HCT116 (cell line): ENCODE measurements around the gene AARSD1. TPM values are rescaled to one million over a fixed set of nuclear protein-coding genes. Genes with fewer than 3 reads are reported as not detected.

Experiments used
- ATAC-seq: fragments of 200-7000 bp; cut with Tn5 transposase; 2 replicates; pipeline ENCODE4 v1.9.1; 2020; ENCODE audit warnings: mild to moderate bottlenecking, moderate library complexity
- BruUV-seq: library from RNA; stranded (reverse); fragments of 400-500 nt; replicated peaks from 2 replicates; lab custom pipeline; 2021; lab: Mats Ljungman, UMichigan
- CTCF ChIA-PET: fragments of 300-600 bp; sonication (Branson Sonifier 250); formaldehyde crosslinking; loops from one replicate; lab custom pipeline; 2021; ENCODE audit warnings: antibody characterized with exemption; lab: Charles Lee
- POLR2A ChIA-PET: fragments of 300-600, 350-600 bp; sonication (Branson Sonifier 250); formaldehyde crosslinking; loops from one replicate; lab custom pipeline; 2021; ENCODE audit warnings: antibody characterized with exemption; lab: Charles Lee
- RAD21 ChIA-PET, 2 experiments: fragments of 300-600 bp; sonication (Branson Sonifier 250); formaldehyde crosslinking; loops; one replicate each; lab custom pipeline; 2023; ENCODE audit warnings: low total read pairs in 2 of 2; ENCODE audit not compliant: uncharacterized antibody in 2 of 2, unreplicated experiment in 2 of 2, low non-redundant PET in 1 of 2; lab: Charles Lee
- DNase-seq: peaks from one replicate; pipeline ENCODE4 v3.0.0-alpha.2; 2010; ENCODE audit warnings: low read depth, low spot score
- H2AFZ ChIP-seq: fragments of 200-600 bp; shearing (Covaris generic), sonication (generic); 2 replicates; pipeline ENCODE4 v1.6.1; 2017; ENCODE audit warnings: low read depth, mixed run types, mixed read lengths, antibody characterized with exemption, low read length; ENCODE audit not compliant: poor library complexity, severe bottlenecking
- H3K27ac ChIP-seq: 2 replicates; pipeline ENCODE4 v1.5.1; 2012; ENCODE audit warnings: low read depth, low read length
- H3K27me3 ChIP-seq: fragments of 200-600 bp; sonication (generic); 2 replicates; pipeline ENCODE4 v1.6.1; 2016; ENCODE audit warnings: mixed run types, low read length, mixed read lengths; ENCODE audit not compliant: insufficient read depth
- H3K36me3 ChIP-seq, 2 experiments: fragments of 200-500 bp in 1 of 2; fragments of 200-600 bp in 1 of 2; sonication (Bioruptor generic) in 1 of 2; sonication (generic) in 1 of 2; 2 replicates each; pipeline versions ENCODE4 v1.5.1 to v1.6.1; 2014 to 2016; ENCODE audit warnings: low read length in 2 of 2, inconsistent platforms in 1 of 2, mixed read lengths in 1 of 2, mixed run types in 1 of 2; ENCODE audit not compliant: insufficient read depth in 2 of 2, control insufficient read depth in 1 of 2
- H3K4me1 ChIP-seq, 2 experiments: fragments of 200-600 bp in 1 of 2; sonication (generic) in 1 of 2; 2 replicates each; pipeline versions ENCODE4 v1.5.1 to v1.6.1; 2012 to 2017; ENCODE audit warnings: low read length in 2 of 2, inconsistent platforms in 1 of 2, mild to moderate bottlenecking in 1 of 2, mixed read lengths in 1 of 2, mixed run types in 1 of 2, moderate library complexity in 1 of 2; ENCODE audit not compliant: insufficient read depth in 2 of 2, control insufficient read depth in 1 of 2
- H3K4me2 ChIP-seq: fragments of 200-600 bp; sonication (generic); 2 replicates; pipeline ENCODE4 v1.6.1; 2017; ENCODE audit warnings: mixed run types, low read length, mixed read lengths
- H3K4me3 ChIP-seq, 2 experiments: fragments of 200-600 bp in 1 of 2; sonication (generic) in 1 of 2; replicated peaks in 1 of 2; 2 replicates each; pipeline ENCODE4 v1.5.1; 2011 to 2016; ENCODE audit warnings: low read length in 2 of 2, control low read depth in 1 of 2, low read depth in 1 of 2, mild to moderate bottlenecking in 1 of 2, mixed read lengths in 1 of 2, mixed run types in 1 of 2
- H3K79me2 ChIP-seq: fragments of 200-600 bp; sonication (generic); 2 replicates; pipeline ENCODE4 v1.6.1; 2017; ENCODE audit warnings: mild to moderate bottlenecking, mixed run types, low read length, moderate library complexity, mixed read lengths; ENCODE audit not compliant: insufficient read depth
- H3K9ac ChIP-seq: fragments of 200-600 bp; sonication (generic); 2 replicates; pipeline ENCODE4 v1.6.1; 2016; ENCODE audit warnings: low read length, mixed read lengths
- H3K9me2 ChIP-seq: fragments of 200-600 bp; sonication (generic), shearing (Covaris generic); 2 replicates; pipeline ENCODE4 v1.6.1; 2017; ENCODE audit warnings: mixed run types, mild to moderate bottlenecking, moderate library complexity; ENCODE audit not compliant: insufficient read depth
- H3K9me3 ChIP-seq, 2 experiments: fragments of 200-500 bp in 1 of 2; fragments of 200-600 bp in 1 of 2; sonication (Bioruptor generic) in 1 of 2; sonication (generic) in 1 of 2; 2 replicates each; pipeline ENCODE4 v1.6.1; 2014 to 2017; ENCODE audit warnings: low read length in 2 of 2, mixed read lengths in 2 of 2, inconsistent platforms in 1 of 2, low read depth in 1 of 2, mild to moderate bottlenecking in 1 of 2, mixed run types in 1 of 2, moderate library complexity in 1 of 2; ENCODE audit not compliant: control insufficient read depth in 1 of 2, insufficient read depth in 1 of 2
- H4K20me1 ChIP-seq: fragments of 200-600 bp; sonication (generic), shearing (Covaris generic); 2 replicates; pipeline ENCODE4 v1.6.1; 2017; ENCODE audit warnings: mixed run types, mild to moderate bottlenecking, moderate library complexity; ENCODE audit not compliant: insufficient read depth
- CEBPB ChIP-seq: IDR thresholded peaks from 2 replicates; pipeline ENCODE4 v1.6.1; 2012; ENCODE audit warnings: low read depth
- ELF1 ChIP-seq: IDR thresholded peaks from 2 replicates; pipeline ENCODE4 v1.6.1; 2012; ENCODE audit warnings: low read depth, borderline replicate concordance
- POLR2AphosphoS5 ChIP-seq: IDR thresholded peaks from 2 replicates; pipeline ENCODE4 v1.6.1; 2011; ENCODE audit warnings: mild to moderate bottlenecking, low read depth, low read length, moderate library complexity
- RAD21 ChIP-seq: IDR thresholded peaks from 2 replicates; pipeline ENCODE4 v1.6.1; 2012; ENCODE audit warnings: low read depth, mild to moderate bottlenecking
- YY1 ChIP-seq: IDR thresholded peaks from 2 replicates; pipeline ENCODE4 v1.6.1; 2011; ENCODE audit warnings: low read length, low read depth, moderate library complexity, mild to moderate bottlenecking; ENCODE audit not compliant: insufficient replicate concordance; ENCODE audit errors: extremely low read depth
- ZFX ChIP-seq: fragments of 450-650 bp; IDR thresholded peaks from 2 replicates; pipeline ENCODE4 v1.6.1; 2017
- intact Hi-C: fragments of 100-400 bp; cut with micrococcal nuclease; formaldehyde crosslinking; loops from 2 replicates; pipeline ENCODE4 v1.10.0; 2022
- total RNA-seq: library from RNA; stranded (reverse); gene quantifications from one replicate; pipeline ENCODE4 v1.2.1, GENCODE V29; 2021; ENCODE audit not compliant: unreplicated experiment
- TF ChIP-seq, protein P1 (sequence below): IDR thresholded peaks from 2 replicates; pipeline ENCODE4 v1.6.1; 2011; ENCODE audit warnings: mild to moderate bottlenecking, low read length, moderate library complexity; ENCODE audit not compliant: insufficient replicate concordance; ENCODE audit errors: extremely low read depth
- TF ChIP-seq, protein P2 (sequence below), 3 experiments: fragments of 200-600 bp in 1 of 3; sonication (generic) in 1 of 3; IDR thresholded peaks in 2 of 3; conservative IDR thresholded peaks in 1 of 3; 2 replicates each; pipeline ENCODE4 v1.5.1; 2012 to 2017; ENCODE audit warnings: low read depth in 2 of 3, low read length in 2 of 3, antibody characterized with exemption in 1 of 3, borderline replicate concordance in 1 of 3, control low read depth in 1 of 3, mild to moderate bottlenecking in 1 of 3, mixed read lengths in 1 of 3, mixed run types in 1 of 3, moderate library complexity in 1 of 3; ENCODE audit not compliant: insufficient read depth in 1 of 3

AARSD1 gene
- total RNA-seq, 1 experiment from 2014 or later = 65.9 TPM

DNA sequence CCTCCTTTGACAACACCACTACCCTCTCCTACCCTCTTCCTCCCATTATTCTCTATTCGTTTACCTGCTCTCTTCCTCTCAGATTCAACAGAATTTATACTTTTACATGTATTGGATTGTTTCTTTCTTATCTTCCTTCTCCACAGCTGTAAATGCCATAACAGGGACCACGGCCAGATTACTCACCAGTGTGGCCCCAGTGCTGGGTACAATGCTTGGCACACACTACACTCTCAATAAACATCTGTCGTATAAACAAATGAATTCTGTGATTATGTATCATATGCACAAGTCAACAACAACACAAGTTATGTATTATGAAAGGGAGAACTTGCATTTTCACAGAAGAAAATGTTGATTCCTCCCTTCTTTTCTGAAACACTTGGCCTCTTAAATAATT lies 20.0 kb downstream of the AARSD1 start:
- intact Hi-C loops = no loop called here
- H3K36me3 ChIP-seq = no peaks in the 10 kb centered on the region
- no peak overlapping the region for H3K4me2 ChIP-seq
- no peaks in the 10 kb centered on the region for H4K20me1 ChIP-seq
- CTCF ChIA-PET = no interaction called here
- H2AFZ ChIP-seq = no peak overlapping the region
- H3K27me3 ChIP-seq = no peaks in the 10 kb centered on the region; the same call in 1 of the 2 replicates
- no peaks in the 10 kb centered on the region for H3K9me3 ChIP-seq
- H3K9ac ChIP-seq = no peak overlapping the region
- H3K4me1 ChIP-seq = no peaks in the 10 kb centered on the region; a peak in 1 of 4 replicates
- no TSS peak for BruUV-seq
- DNase-seq (no peak), ATAC-seq (no peak)
- TF ChIP-seq ELF1 (no peak), ZFX (no peak), CEBPB (no peak)
- H3K9me2 ChIP-seq = no peaks in the 10 kb centered on the region
- H3K27ac ChIP-seq = no peak overlapping the region
- H3K4me3 ChIP-seq = no peak overlapping the region
- no peaks in the 10 kb centered on the region for H3K79me2 ChIP-seq
- POLR2A ChIA-PET = no interaction called here
- RAD21 ChIA-PET = no interaction called here

DNA sequence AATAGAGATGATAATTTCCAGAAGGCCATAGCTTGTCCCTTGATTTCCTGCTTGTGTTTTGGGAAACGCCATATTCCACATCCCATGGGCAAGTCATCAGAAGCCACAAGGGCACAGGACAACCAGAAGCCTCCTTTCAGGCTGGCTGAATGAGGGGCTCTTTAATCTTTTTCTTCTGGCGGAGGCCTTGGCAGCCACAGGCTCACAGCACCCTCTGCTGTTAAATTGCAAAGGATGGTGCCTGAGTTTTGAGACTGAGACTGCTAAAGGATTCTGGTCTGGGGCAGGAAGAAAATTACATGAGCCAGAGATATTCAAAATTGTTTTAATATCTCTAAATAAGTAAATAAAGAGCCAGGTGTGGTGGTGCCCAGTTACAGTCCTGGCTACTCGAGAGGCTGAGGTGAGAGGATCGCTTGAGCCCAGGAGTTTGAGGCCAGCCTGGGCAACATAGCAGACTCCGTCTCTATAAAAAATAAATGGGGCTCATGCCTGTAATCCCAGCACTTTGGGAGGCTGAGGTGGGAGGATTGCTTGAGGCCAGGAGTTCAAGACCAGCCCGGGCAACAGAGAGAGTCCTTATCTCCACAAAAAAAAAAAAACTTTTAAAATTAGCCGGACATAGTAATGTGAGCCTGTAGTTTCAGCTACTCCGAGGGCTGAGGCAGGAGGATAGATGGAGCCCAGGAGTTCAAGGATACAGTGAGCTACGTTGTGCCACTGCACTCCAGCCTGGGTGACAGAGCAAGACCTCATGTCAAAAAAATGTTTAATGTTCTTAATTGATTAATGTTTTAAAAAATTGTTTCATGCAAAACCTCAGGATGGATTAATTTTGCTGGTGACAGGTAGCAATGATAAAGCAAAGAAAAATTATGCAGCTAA lies 26.3 kb downstream of the AARSD1 start:
- no TSS peak for BruUV-seq

More for the DNA sequence above, 26.3 kb downstream of the AARSD1 start:
- H3K4me3 ChIP-seq = no peak overlapping the region
- H3K4me1 ChIP-seq = no peaks in the 10 kb centered on the region; a peak in 1 of 4 replicates
- RAD21 ChIA-PET = interaction anchor here (1.0 to 2.1 kb wide), 2 partner anchors 95 kb away, joined by 3 to 5 read pairs; no protein-coding TSS in a partner anchor
- peak; percentile 51 for DNase-seq
- no peak overlapping the region for H3K4me2 ChIP-seq
- TF ChIP-seq RAD21 (peak; percentile 93), POLR2AphosphoS5 (no peak), YY1 (no peak), ELF1 (no peak)
- TF ChIP-seq, protein P1, sequence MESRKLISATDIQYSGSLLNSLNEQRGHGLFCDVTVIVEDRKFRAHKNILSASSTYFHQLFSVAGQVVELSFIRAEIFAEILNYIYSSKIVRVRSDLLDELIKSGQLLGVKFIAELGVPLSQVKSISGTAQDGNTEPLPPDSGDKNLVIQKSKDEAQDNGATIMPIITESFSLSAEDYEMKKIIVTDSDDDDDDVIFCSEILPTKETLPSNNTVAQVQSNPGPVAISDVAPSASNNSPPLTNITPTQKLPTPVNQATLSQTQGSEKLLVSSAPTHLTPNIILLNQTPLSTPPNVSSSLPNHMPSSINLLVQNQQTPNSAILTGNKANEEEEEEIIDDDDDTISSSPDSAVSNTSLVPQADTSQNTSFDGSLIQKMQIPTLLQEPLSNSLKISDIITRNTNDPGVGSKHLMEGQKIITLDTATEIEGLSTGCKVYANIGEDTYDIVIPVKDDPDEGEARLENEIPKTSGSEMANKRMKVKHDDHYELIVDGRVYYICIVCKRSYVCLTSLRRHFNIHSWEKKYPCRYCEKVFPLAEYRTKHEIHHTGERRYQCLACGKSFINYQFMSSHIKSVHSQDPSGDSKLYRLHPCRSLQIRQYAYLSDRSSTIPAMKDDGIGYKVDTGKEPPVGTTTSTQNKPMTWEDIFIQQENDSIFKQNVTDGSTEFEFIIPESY = no peak
- TF ChIP-seq, protein P2, sequence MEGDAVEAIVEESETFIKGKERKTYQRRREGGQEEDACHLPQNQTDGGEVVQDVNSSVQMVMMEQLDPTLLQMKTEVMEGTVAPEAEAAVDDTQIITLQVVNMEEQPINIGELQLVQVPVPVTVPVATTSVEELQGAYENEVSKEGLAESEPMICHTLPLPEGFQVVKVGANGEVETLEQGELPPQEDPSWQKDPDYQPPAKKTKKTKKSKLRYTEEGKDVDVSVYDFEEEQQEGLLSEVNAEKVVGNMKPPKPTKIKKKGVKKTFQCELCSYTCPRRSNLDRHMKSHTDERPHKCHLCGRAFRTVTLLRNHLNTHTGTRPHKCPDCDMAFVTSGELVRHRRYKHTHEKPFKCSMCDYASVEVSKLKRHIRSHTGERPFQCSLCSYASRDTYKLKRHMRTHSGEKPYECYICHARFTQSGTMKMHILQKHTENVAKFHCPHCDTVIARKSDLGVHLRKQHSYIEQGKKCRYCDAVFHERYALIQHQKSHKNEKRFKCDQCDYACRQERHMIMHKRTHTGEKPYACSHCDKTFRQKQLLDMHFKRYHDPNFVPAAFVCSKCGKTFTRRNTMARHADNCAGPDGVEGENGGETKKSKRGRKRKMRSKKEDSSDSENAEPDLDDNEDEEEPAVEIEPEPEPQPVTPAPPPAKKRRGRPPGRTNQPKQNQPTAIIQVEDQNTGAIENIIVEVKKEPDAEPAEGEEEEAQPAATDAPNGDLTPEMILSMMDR (IDR thresholded peaks at IDR 0.05 in 2 of 3, conservative IDR thresholded peaks at IDR 0.05 in 1 of 3; ENCODE audit: borderline replicate concordance in 1 of 3, insufficient read depth in 1 of 3, low read depth in 2 of 3, low read length in 2 of 3) = peak; percentile 69 to 87 (median 76)
- POLR2A ChIA-PET = no interaction called here
- H3K27me3 ChIP-seq = no peaks in the 10 kb centered on the region; the same call in 1 of the 2 replicates
- H3K9ac ChIP-seq = no peak overlapping the region
- H3K27ac ChIP-seq = no peak overlapping the region
- peak; percentile 89 for ATAC-seq
- H3K36me3 ChIP-seq = no peaks in the 10 kb centered on the region
- H3K79me2 ChIP-seq = no peaks in the 10 kb centered on the region
- intact Hi-C loops = loop anchor here (1.0 kb wide), 3 partner anchors 95 to 360 kb away; no protein-coding TSS in a partner anchor
- H3K9me3 ChIP-seq = no peaks in the 10 kb centered on the region
- CTCF ChIA-PET = interaction anchor here (0.6 to 1.2 kb wide), 3 partner anchors 9 to 95 kb away, joined by 3 to 5 read pairs (median 4); no protein-coding TSS in a partner anchor
- no peak overlapping the region for H2AFZ ChIP-seq
- no peaks in the 10 kb centered on the region for H3K9me2 ChIP-seq
- H4K20me1 ChIP-seq = no peaks in the 10 kb centered on the region
